Fibroblast of the aortic adventitia (primary cell): ENCODE measurements around the gene ITGA2B. TPM values are rescaled to one million over a fixed set of nuclear protein-coding genes. Genes with fewer than 3 reads are reported as not detected.

ENCODE experiments used
- DNase-seq: peaks from one replicate; pipeline ENCODE4 v3.0.0-alpha.2; 2010; ENCODE audit warnings: low read depth
- H3K4me3 ChIP-seq: 2 replicates; pipeline ENCODE4 v1.5.1; 2011; ENCODE audit warnings: low read depth, mild to moderate bottlenecking, control low read depth, low read length, moderate library complexity
- CTCF ChIP-seq: IDR thresholded peaks from 2 replicates; pipeline ENCODE4 v1.5.1; 2011; ENCODE audit warnings: mild to moderate bottlenecking, low read length, control low read depth, inconsistent platforms; ENCODE audit not compliant: insufficient read depth
- total RNA-seq: library from RNA; depleted of rRNA; stranded (reverse); fragments of >200 nt; gene quantifications from 2 replicates; pipeline ENCODE4 v1.2.3, GENCODE V29; 2012; ENCODE audit warnings: low replicate concordance

The ITGA2B gene
- 0.36 TPM in 1 of 2 replicates, not detected in the other for total RNA-seq

GRCh38 chr17:44389281-44389680 is at the start of gene ITGA2B:
ITGA2B (minus strand) TSS chr17:44389649; CDS start chr17:44389473, 176 bp downstream.
- TF ChIP-seq CTCF, result no peak
- no peak for DNase-seq
- no peak within 1 kb of the TSS for H3K4me3 ChIP-seq

GRCh38 chr17:44439168-44439567 is 49.7 kb upstream of the ITGA2B start:
- H3K4me3 ChIP-seq, result no peak overlapping the region
- no peak for TF ChIP-seq CTCF
- no peak for DNase-seq

GRCh38 chr17:44438636-44439035 is 49.2 kb upstream of the ITGA2B start:
- DNase-seq, result no peak
- H3K4me3 ChIP-seq, result no peak overlapping the region
- TF ChIP-seq CTCF, result no peak

- no peak for TF ChIP-seq CTCF
- DNase-seq, result no peak
- H3K4me3 ChIP-seq, result no peak overlapping the region
Observed at GRCh38 chr17:44436336-44436735, 46.9 kb upstream of the ITGA2B start.

- no peak overlapping the region for H3K4me3 ChIP-seq
- DNase-seq, result no peak
- no peak for TF ChIP-seq CTCF
Observed at GRCh38 chr17:44432254-44433157, 43.1 kb upstream of the ITGA2B start.

- no peak for TF ChIP-seq CTCF
- DNase-seq, result no peak
- H3K4me3 ChIP-seq, result no peak overlapping the region
Observed at GRCh38 chr17:44424828-44425461, 35.5 kb upstream of the ITGA2B start.
